KMS-11 (cell line): Measurements from ENCODE around the gene DAD1.

Experiments used
- H2AFZ ChIP-seq: fragments of 200-600 bp; sonication (generic); 2 replicates; pipeline ENCODE4 v1.6.1; 2016; ENCODE audit warnings: antibody characterized with exemption, mixed run types, low read depth
- H3K27ac ChIP-seq: fragments of 200-600 bp; sonication (generic); 2 replicates; pipeline ENCODE4 v1.6.1; 2016; ENCODE audit warnings: mild to moderate bottlenecking, mixed run types
- H3K27me3 ChIP-seq: fragments of 200-600 bp; sonication (generic); 2 replicates; pipeline ENCODE4 v1.6.1; 2017; ENCODE audit warnings: mild to moderate bottlenecking, low read depth, mixed run types, moderate library complexity; ENCODE audit not compliant: insufficient read depth
- H3K36me3 ChIP-seq: fragments of 200-600 bp; sonication (generic); 2 replicates; pipeline ENCODE4 v1.6.1; 2017; ENCODE audit warnings: mild to moderate bottlenecking, mixed run types; ENCODE audit not compliant: insufficient read depth
- H3K4me1 ChIP-seq: fragments of 200-600 bp; sonication (generic); 2 replicates; pipeline ENCODE4 v1.6.1; 2016; ENCODE audit warnings: mild to moderate bottlenecking, low read depth, mixed run types; ENCODE audit not compliant: poor library complexity, severe bottlenecking
- H3K4me2 ChIP-seq: fragments of 200-600 bp; sonication (generic); 2 replicates; pipeline ENCODE4 v1.7.0; 2016; ENCODE audit warnings: mild to moderate bottlenecking, mixed run types
- H3K4me3 ChIP-seq: fragments of 200-600 bp; sonication (generic); IDR thresholded peaks from 2 replicates; pipeline ENCODE4 v1.6.1; 2017; ENCODE audit warnings: low read depth, low read length, mixed read lengths; ENCODE audit not compliant: insufficient read depth
- H3K79me2 ChIP-seq: fragments of 200-600 bp; sonication (generic); 2 replicates; pipeline ENCODE4 v1.6.1; 2016; ENCODE audit warnings: low read depth, mixed run types; ENCODE audit not compliant: insufficient read depth
- H3K9ac ChIP-seq: fragments of 200-600 bp; sonication (generic); 2 replicates; pipeline ENCODE4 v1.6.1; 2016; ENCODE audit warnings: mild to moderate bottlenecking, mixed run types
- H4K20me1 ChIP-seq: fragments of 200-600 bp; sonication (generic); 2 replicates; pipeline ENCODE4 v1.6.1; 2016; ENCODE audit warnings: mild to moderate bottlenecking, mixed run types; ENCODE audit not compliant: insufficient read depth
- CTCF ChIP-seq: fragments of 200-600 bp; sonication (generic); conservative IDR thresholded peaks from 2 replicates; pipeline ENCODE4 v1.6.1; 2017; ENCODE audit warnings: low read depth, mild to moderate bottlenecking, antibody characterized with exemption, low read length, moderate library complexity, mixed read lengths

DAD1 gene

DNA sequence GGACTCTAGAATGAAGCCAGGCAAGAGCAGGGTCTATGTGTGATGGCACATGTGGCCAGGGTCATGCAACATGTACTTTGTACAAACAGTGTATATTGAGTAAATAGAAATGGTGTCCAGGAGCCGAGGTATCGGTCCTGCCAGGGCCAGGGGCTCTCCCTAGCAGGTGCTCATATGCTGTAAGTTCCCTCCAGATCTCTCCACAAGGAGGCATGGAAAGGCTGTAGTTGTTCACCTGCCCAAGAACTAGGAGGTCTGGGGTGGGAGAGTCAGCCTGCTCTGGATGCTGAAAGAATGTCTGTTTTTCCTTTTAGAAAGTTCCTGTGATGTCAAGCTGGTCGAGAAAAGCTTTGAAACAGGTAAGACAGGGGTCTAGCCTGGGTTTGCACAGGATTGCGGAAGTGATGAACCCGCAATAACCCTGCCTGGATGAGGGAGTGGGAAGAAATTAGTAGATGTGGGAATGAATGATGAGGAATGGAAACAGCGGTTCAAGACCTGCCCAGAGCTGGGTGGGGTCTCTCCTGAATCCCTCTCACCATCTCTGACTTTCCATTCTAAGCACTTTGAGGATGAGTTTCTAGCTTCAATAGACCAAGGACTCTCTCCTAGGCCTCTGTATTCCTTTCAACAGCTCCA, 39.6 kb downstream of the DAD1 start:
- H3K4me3 ChIP-seq, result no peak overlapping the region
- peak overlapping the region; percentile 88 for H3K27ac ChIP-seq
- H3K9ac ChIP-seq, result no peak overlapping the region; the same call in 1 of the 2 replicates
- no peaks in the 10 kb centered on the region for H3K36me3 ChIP-seq
- H3K79me2 ChIP-seq, result no peaks in the 10 kb centered on the region
- no peaks in the 10 kb centered on the region for H4K20me1 ChIP-seq
- TF ChIP-seq CTCF, result no peak
- H3K27me3 ChIP-seq, result no peaks in the 10 kb centered on the region
- peak overlapping the region; percentile 88 for H3K4me2 ChIP-seq
- H3K4me1 ChIP-seq, result peaks cover 68% of the 10 kb centered on the region
- H2AFZ ChIP-seq, result peak overlapping the region; percentile 47

GRCh38 chr14:22547948-22548750, 40.9 kb downstream of the DAD1 start:
- Histone ChIP-seq H3K9ac (no peak overlapping the region), H3K27me3 (no peaks in the 10 kb centered on the region), H3K4me1 (peaks cover 57% of the 10 kb centered on the region), H3K27ac (no peak overlapping the region; the same call in 1 of the 2 replicates), H2AFZ (no peak overlapping the region), H4K20me1 (no peaks in the 10 kb centered on the region), H3K4me2 (no peak overlapping the region), H3K79me2 (no peaks in the 10 kb centered on the region), H3K36me3 (no peaks in the 10 kb centered on the region), H3K4me3 (no peak overlapping the region)
- no peak for TF ChIP-seq CTCF

- Histone ChIP-seq H3K27me3 (no peaks in the 10 kb centered on the region), H3K4me1 (peaks cover 50% of the 10 kb centered on the region), H3K79me2 (no peaks in the 10 kb centered on the region), H3K27ac (no peak overlapping the region), H3K9ac (no peak overlapping the region), H4K20me1 (no peaks in the 10 kb centered on the region), H3K4me3 (no peak overlapping the region), H3K36me3 (no peaks in the 10 kb centered on the region), H3K4me2 (no peak overlapping the region), H2AFZ (no peak overlapping the region)
- no peak for TF ChIP-seq CTCF
Measured at GRCh38 chr14:22547313-22547947, 41.6 kb downstream of the DAD1 start.

GRCh38 chr14:22546722-22547071, 42.3 kb downstream of the DAD1 start:
- TF ChIP-seq CTCF, result no peak
- Histone ChIP-seq H3K4me3 (no peak overlapping the region), H3K79me2 (no peaks in the 10 kb centered on the region), H3K27ac (no peak overlapping the region), H3K4me1 (peaks cover 42% of the 10 kb centered on the region), H3K4me2 (no peak overlapping the region), H3K27me3 (no peaks in the 10 kb centered on the region), H3K9ac (no peak overlapping the region), H4K20me1 (no peaks in the 10 kb centered on the region), H2AFZ (no peak overlapping the region), H3K36me3 (no peaks in the 10 kb centered on the region)
